Choroid plexus epithelial cell (primary cell): Measurements from ENCODE around the gene MUC4.

Experiments
- DNase-seq: peaks from one replicate; pipeline ENCODE4 v3.0.0-alpha.2; 2010; ENCODE audit warnings: low read depth
- H3K4me3 ChIP-seq: 2 replicates; pipeline ENCODE4 v1.5.1; 2011; ENCODE audit warnings: low read depth, mild to moderate bottlenecking, control low read depth, low read length, moderate library complexity
- TF ChIP-seq, protein P1 (sequence below): conservative IDR thresholded peaks from 2 replicates; pipeline ENCODE4 v1.5.1; 2011; ENCODE audit warnings: low read depth, mild to moderate bottlenecking, control low read depth, inconsistent platforms, low read length, moderate library complexity

The MUC4 gene

DNA sequence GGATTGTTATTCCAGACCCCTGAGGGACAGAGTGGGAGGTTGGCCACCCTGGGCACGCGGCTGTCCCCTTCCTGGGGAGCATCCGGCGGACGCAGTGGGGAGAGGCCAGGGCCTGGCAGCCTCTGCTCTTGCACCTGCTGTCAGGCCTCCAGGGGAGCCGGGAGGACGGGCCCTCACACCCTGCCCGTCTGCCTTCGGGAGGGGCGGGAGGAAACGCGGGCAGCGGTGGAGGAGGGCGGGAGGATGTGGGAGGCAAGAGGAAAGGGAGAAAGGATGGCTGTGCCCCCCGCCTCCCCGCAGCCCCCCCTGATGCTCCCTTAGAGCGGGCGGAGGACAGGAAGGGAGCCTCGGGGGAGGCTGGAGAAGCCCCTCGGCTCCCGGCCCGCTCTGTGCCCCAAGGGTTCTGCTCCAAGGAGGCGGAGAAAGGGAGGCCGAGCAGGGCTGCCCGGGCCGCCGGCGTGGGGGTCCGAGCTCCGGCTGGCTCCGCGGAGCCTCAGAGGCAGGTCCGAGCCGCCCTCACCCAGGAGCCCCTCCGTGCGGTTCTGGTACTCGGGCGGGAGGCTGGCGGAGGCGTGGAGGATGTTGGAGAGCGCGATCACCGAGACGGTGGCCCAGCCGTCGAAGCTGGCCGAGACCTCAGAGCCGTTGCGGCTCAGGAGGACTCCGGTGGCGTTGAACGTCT is 50.0 kb downstream of the MUC4 start:
- no peak overlapping the region for H3K4me3 ChIP-seq
- DNase-seq, result no peak
- TF ChIP-seq, protein P1, sequence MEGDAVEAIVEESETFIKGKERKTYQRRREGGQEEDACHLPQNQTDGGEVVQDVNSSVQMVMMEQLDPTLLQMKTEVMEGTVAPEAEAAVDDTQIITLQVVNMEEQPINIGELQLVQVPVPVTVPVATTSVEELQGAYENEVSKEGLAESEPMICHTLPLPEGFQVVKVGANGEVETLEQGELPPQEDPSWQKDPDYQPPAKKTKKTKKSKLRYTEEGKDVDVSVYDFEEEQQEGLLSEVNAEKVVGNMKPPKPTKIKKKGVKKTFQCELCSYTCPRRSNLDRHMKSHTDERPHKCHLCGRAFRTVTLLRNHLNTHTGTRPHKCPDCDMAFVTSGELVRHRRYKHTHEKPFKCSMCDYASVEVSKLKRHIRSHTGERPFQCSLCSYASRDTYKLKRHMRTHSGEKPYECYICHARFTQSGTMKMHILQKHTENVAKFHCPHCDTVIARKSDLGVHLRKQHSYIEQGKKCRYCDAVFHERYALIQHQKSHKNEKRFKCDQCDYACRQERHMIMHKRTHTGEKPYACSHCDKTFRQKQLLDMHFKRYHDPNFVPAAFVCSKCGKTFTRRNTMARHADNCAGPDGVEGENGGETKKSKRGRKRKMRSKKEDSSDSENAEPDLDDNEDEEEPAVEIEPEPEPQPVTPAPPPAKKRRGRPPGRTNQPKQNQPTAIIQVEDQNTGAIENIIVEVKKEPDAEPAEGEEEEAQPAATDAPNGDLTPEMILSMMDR, result no peak

DNA sequence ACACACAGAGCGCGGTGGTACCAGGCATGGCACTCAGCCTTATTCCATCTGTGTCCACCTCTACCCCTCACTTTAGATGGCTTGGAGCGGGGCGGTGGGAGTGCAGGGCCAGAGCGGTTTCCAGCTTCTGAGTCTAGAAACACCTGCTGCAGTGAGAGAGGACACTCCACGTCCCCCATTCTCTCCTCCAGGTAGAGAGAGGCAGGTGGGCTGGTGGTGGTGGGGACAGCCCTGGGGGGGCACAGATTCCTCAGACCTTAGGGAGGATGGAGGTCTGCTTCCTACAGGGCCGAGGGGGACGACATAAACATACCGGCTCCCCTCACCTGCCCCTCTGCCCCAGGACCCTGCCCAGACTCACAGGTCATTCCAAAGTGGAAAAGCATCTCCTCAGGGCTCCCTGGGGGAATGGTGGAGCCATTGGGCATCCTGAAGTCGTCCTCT is 50.6 kb downstream of the MUC4 start:
- DNase-seq, result no peak

DNA sequence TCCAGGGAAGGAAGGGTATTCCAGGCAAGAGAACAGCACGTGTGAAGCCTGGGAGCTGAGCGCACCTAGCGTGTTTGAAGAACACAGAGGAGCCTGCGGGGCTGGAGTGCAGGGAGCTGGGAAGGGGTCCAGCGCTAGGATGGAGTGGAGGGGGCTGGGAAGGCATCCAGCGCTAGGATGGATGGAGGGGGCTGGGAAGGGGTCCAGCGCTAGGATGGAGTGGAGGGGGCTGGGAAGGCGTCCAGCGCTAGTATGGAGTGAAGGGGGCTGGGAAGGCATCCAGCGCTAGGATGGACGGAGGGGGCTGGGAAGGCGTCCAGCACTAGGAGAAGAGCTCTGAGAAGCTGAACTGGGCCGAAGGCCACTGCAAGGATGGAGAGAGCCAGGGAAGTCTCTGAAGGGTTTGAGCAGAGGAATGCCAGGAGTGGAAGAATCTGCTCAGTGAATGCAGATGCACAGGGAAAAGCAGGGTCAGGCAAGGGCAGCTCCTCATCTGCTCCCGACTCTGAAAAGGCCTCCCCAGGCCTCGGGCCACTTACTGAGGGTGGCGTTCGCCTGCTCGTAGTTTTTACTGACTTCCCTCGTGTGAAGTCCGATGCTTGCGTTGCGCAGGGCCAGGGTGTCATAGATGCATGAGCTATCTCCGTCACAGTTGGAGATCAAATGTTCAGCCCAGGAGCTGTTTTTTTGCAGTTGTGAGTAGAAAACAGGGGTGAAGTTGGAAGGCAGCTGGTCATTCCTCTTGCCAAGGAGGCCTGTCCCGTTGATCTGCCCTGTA is 51.2 kb downstream of the MUC4 start:
- TF ChIP-seq, protein P1, result no peak
- DNase-seq, result no peak

More for the DNA sequence above, 50.6 kb downstream of the MUC4 start:
- H3K4me3 ChIP-seq, result no peak overlapping the region
- TF ChIP-seq, protein P1, result no peak

DNA sequence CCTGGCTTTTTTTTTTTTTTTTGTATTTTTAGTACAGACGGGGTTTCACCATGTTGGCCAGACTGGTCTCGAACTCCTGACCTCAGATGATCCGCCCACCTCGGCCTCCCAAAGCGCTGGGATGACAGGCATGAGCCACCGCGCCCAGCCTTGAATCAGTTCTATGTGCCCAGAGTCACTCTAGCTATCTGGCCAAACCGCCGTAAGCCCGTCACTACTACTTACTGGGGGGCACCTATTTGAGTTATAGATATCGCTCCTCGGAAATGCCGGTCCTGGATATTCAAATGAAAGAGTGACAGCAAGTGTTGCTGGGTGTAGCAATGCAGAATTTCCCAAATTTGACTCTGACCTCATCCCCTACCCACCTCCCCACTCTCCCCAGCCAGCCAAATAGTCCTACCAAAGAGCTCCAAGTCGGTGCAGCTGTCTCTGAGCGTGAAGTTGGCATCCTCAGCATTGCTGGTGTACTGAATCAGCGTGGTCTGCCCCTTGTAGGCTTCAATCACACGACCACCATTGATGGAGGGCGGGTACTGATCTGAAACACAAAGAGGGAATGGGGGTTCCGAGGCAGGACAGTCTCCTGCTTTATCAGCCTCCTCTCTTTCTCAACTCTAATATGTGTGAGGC is 52.9 kb downstream of the MUC4 start:
- DNase-seq, result no peak
- no peak overlapping the region for H3K4me3 ChIP-seq
- TF ChIP-seq, protein P1, result no peak

More for the DNA sequence above, 51.2 kb downstream of the MUC4 start:
- H3K4me3 ChIP-seq, result no peak overlapping the region

DNA sequence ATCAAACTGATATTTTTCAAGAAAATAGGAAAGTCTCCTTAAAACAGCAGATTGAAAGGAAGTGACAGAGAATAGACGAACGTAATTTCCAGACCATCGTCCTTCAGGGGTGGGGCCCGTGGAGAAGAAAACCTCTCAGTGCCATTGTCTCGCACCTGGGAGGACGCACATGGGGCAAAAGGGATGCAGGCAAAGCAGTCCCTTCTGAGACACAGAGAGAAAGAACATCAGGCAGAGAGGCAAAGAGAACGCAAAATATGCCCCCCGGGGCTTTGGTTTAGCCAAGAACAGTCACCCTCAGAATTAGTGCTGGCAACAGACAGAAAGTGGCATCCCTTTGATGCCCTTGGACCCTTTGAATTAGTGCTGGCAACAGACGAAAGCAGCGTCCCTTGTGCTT is 53.9 kb downstream of the MUC4 start:
- no peak for DNase-seq
- no peak overlapping the region for H3K4me3 ChIP-seq
- TF ChIP-seq, protein P1, result no peak

DNA sequence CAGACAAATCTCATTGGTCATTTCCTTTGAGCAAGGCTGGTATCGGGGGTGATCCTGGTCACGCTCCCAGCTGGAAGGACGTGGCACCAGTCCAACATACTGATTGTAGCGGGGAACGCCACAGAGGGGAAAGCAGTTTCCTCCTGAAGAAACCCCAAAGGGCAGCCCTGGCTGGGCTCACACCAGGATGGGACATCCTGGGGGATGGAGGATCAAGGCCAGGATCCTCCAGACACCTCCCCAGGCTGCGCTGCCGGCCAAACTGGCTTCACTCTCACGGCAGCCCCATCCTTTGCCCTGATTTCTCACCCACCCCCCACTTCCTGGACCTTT is 54.3 kb downstream of the MUC4 start:
- DNase-seq, result no peak
- H3K4me3 ChIP-seq, result no peak overlapping the region
- TF ChIP-seq, protein P1, result no peak
